Superior temporal gyrus (tissue), 1 donor: ENCODE measurements around the gene RSKR.
"Not testable (repeated sequence)": the region's sequence is repeated elsewhere in the genome, so short reads cannot be mapped to it uniquely, and the experiment has no call there.

ENCODE experiments used
- DNase-seq: peaks from one replicate; pipeline ENCODE4 v3.0.0-alpha.2; 2016; ENCODE audit errors: extremely low spot score

The RSKR gene

GRCh38 chr17:28622186-28622585 lies 8.2 kb upstream of the RSKR start:
- DNase-seq = no peak

DNA sequence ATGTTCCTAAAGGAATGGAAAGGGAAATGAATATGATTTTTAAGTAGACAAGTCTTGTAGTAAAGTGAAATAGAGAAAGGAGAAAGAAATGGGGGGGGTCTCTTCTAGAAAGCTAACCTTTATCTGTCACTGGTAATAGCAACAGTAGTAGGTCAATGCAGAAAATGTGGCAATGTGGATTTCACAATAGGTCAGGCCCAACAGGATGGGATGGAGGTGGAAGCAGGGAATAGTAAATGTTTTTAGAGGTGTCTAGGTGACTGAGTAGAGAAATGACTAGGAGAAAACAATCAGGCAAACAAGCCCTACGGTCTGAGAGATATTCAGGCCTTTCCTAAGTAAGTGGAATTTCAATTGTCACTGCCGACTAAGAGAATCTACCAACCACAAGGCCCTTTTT lies 6.0 kb upstream of the RSKR start:
- no peak for DNase-seq

- DNase-seq = no peak
Measured at GRCh38 chr17:28618464-28618863, 4.5 kb upstream of the RSKR start.

GRCh38 chr17:28616281-28616680 lies 2.3 kb upstream of the RSKR start:
- DNase-seq = no peak

GRCh38 chr17:28615260-28615940 lies 1.4 kb upstream of the RSKR start:
- no peak for DNase-seq

DNA sequence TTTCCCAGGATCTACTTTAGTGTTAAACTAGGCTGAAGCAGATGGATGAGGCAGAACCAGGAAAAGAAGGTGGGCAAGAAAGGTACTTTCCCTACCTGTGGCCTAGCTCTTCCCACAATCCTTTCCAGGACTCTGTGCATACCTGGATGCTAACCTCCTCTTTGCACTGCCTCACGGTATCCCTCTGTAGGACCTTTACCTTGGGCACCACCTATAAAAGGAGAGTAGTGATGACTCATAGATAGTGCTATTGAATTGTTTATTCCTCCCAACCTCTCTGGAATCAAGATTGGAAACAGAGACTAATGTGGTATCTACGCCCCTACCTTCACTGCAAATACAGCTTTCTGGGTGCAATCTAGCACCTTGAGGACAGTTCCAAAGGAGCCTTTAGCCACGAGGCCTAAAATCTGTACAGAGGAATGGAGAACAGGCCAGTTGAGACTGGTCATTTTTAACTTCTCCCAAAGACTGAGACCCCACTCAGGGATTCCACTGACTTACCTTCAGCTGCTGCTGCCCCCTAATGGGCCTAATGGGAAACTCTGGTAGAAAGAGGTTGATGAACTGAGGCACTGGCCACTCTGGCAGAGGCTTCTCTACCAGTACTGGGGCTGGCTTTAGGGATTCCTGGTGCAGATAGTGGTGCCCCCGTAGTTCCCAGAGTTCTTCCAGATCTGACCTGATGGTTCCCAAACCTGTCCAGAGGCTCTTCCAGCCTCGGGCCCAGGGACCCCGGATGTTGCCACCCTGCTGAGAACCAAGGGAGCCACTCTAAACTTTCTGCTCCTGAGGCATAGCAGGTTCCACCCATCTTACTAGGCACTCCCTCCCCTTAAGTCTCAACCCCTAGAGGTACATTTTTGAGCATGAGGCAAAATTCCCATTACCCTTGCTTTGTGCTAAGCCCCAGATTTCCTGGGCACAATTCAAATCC lies 781 bp downstream of the RSKR start:
- peak; percentile 72 for DNase-seq

- DNase-seq = no peak
Measured at GRCh38 chr17:28612531-28612930, 1.5 kb downstream of the RSKR start.

DNA sequence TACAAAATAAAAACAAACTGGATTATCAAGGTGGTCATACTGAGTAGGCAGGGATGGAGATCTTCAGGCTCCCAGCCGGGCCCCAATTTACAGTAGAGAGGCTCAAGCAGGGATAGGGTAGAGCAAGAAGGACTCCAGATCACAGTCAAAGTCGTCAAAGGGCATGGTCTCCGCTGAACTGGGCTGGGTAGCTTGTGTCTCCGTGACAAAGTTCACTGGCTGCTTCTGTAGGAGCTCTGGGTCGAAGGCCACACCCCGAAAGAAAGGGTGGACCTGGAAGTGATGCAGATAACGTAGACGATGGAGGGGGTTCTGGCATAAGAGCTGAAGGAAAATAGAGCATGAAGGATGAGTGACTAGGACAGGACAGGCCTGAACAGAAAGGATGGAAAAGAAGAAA lies 3.6 kb downstream of the RSKR start:
- no peak for DNase-seq

- DNase-seq = not testable (repeated sequence)
Measured at GRCh38 chr17:28604031-28604430, 10.0 kb downstream of the RSKR start.

DNA sequence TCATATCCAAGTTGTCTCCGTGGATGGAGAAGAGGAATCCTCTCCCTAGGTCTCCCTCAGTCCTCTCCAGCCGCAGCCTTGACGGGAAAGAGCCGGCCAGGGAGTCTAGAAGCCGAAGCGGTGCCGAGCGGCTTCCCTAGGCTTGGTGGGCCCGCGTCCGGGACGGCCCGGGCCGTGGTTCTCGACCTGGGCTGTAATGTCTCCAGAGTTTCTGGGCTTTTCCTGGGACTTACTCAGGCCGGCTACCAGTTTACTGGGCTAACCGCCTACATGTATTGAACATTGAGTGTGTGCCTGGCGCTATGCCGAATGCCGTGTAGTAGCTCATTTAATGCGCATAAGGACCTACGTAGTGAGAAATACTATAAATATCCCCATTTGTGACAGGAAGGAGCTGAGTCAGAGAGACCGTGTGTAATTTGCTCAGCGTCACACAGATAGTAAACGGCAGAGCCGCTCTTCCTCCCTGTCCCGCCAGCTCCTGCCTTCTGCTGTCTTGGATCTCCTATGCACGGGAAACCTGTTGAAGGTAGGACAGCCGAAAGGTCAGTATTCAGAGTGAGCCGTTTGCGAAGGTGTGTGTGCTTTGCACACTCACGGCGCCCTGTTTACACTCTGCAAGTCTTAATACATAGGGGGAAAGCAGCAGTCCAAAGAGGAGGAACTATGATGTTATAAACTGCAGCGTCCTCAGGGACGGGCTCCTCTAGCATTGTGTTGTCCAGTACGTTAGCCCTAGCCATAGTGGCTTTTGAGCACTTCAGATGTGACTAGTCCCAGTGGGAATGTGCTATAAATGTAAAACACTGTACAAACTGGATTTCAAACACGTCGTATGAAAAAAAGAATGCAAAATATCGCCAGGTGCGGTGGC lies 14.4 kb downstream of the RSKR start:
- DNase-seq = peak; percentile 71

DNA sequence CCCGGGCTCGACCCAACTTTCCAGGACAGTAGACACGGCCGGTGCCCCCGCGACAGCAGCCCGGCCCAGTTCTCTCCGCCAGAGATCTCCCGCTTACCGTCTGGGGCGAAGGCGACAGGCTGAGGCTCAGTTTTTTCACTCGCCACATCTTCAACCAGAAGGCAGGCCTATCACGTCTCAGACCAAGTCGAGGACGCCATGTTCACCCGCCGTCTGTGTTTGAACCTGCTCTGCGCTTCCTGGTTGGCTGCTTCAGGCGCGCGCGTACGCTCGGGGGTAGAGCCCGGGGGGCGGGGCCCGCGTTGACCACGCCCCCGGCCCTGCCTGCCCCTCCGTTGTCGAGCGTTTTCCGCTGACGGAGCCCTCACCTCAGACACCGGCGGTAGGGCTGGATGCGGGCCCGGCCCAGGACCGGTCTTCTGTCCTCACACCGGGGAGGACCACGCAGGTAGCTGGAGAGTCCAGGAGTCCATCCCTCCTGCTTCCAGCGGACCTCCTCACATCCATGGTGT lies 15.1 kb downstream of the RSKR start, which contains the start of gene SPAG5:
Gene SPAG5, minus strand, starts transcription at position 227 of the 512 bp plus-strand sequence. Its CDS starts 79 bp downstream, at position 148.
- DNase-seq = peak; percentile 87

GRCh38 chr17:28598389-28598788 lies 15.6 kb downstream of the RSKR start:
- DNase-seq = no peak

- DNase-seq = no peak
Measured at GRCh38 chr17:28597606-28598383, 16.2 kb downstream of the RSKR start.

- no peak for DNase-seq
Measured at GRCh38 chr17:28592260-28592659, 21.7 kb downstream of the RSKR start.

GRCh38 chr17:28585851-28586250 lies 28.1 kb downstream of the RSKR start:
- no peak for DNase-seq

GRCh38 chr17:28584434-28584833 lies 29.6 kb downstream of the RSKR start:
- no peak for DNase-seq

DNA sequence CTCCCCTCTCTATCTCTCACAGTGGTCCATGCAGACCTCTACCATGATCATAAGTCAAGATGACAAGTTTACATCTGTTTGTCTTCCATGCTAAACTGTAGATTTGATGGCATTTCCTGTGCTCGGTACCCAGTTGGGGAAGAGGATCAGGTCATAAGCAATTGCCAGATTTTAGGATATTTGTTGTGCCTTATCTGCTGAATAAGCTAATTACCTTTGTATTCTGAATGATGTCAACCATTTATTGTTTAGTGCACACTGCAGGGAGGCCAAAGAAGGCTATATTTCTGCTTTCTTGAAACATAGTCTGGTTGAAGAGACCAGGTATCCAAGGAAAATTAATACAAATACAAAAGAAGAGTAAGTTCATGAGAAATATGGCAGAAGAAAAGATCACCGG lies 31.5 kb downstream of the RSKR start:
- DNase-seq = no peak

GRCh38 chr17:28580959-28581358 lies 33.0 kb downstream of the RSKR start:
- DNase-seq = no peak

- no peak for DNase-seq
Measured at GRCh38 chr17:28579526-28579925, 34.5 kb downstream of the RSKR start.

DNA sequence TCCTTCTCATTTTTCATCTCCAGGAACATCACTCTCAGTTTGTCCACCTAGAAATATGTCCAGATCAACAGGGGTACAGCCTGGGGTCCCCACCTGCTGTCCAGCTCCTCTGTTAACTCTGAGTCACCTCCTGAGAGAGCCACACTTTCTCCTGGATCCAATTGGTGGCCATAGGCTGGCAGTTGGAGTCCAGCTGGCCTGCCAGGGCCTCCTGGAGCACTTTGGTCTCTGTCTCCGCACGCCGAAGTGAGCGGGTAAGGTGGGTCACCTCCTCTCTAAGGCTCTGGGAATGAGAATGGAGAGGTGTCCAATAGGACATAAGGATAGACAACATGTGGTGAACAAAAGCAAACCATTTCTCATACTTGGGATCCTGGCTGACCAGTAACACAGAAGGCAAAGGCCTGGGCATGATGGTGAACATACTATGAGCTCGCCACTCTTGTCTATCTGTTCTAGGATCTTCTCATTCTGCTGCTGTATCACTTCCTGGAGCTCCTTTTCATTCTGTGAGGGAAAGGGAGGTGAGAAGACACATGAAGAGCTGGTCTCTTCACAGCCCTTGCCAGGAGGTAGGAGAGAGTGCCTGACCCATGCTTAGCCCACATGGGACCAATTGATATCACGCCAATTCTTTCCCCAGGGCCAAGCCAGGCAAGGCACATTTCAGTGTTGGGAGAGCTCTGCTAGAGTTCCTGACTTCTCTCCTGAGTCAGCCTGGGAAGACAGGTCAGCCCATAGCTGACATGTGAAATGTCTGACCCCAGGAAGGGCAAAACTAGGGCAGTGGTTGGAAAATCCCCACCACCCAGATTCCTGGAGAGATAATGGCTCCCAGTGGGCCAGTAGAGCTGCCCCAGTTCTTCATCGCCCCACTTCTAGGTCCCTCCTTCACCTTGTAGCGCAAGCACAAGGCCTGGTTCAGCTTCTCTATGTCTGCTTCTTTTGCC lies 35.5 kb downstream of the RSKR start:
- no peak for DNase-seq
